Liver (tissue), 9 donors: Measurements from ENCODE around the gene KCNIP4. TPM values are rescaled to one million over a fixed set of nuclear protein-coding genes. Genes with fewer than 3 reads are reported as not detected.
A peak's percentile ranks its signal among the peaks of the same experiment; 100 is the strongest.

Source experiments
- DNase-seq: peaks from one replicate; pipeline ENCODE4 v3.0.0-alpha.2; 2017; ENCODE audit warnings: low spot score
- H3K27ac ChIP-seq, 2 donors: one replicate each; pipeline ENCODE4 v1.7.0; 2013; ENCODE audit warnings: inconsistent platforms in 2 of 2, low read length in 2 of 2, control low read depth in 1 of 2, low read depth in 1 of 2, mild to moderate bottlenecking in 1 of 2
- H3K27me3 ChIP-seq, 4 donors: one replicate each; pipeline versions ENCODE4 v1.6.1 to v1.7.0; 2013; ENCODE audit warnings: low read length in 3 of 4, inconsistent platforms in 1 of 4, mild to moderate bottlenecking in 1 of 4, moderate library complexity in 1 of 4; ENCODE audit not compliant: control insufficient read depth in 4 of 4, insufficient read depth in 4 of 4
- H3K36me3 ChIP-seq, 4 donors: one replicate each; pipeline versions ENCODE4 v1.6.1 to v1.7.0; 2013; ENCODE audit warnings: low read length in 3 of 4, mild to moderate bottlenecking in 3 of 4, low read depth in 1 of 4, moderate library complexity in 1 of 4; ENCODE audit not compliant: control insufficient read depth in 4 of 4, insufficient read depth in 3 of 4
- H3K4me1 ChIP-seq, 4 donors: one replicate each; pipeline versions ENCODE4 v1.6.1 to v1.7.0; 2013; ENCODE audit warnings: low read length in 3 of 4, mild to moderate bottlenecking in 3 of 4, moderate library complexity in 1 of 4; ENCODE audit not compliant: control insufficient read depth in 4 of 4, insufficient read depth in 4 of 4
- H3K4me3 ChIP-seq, 3 donors: one replicate each; pipeline versions ENCODE4 v1.6.1 to v1.7.0; 2013; ENCODE audit warnings: low read length in 3 of 3, control low read depth in 1 of 3, low read depth in 1 of 3, mild to moderate bottlenecking in 1 of 3
- H3K9ac ChIP-seq, 2 donors: one replicate each; pipeline ENCODE4 v1.7.0; 2013; ENCODE audit warnings: low read length in 2 of 2, mild to moderate bottlenecking in 2 of 2, moderate library complexity in 2 of 2, control low read depth in 1 of 2, low read depth in 1 of 2
- H3K9me3 ChIP-seq, 4 donors: one replicate each; pipeline versions ENCODE4 v1.6.1 to v1.7.0; 2013; ENCODE audit warnings: low read length in 3 of 4; ENCODE audit not compliant: control insufficient read depth in 4 of 4
- EGR1 ChIP-seq, 2 donors: IDR thresholded peaks; 2 replicates each; pipeline ENCODE4 v1.6.1; 2016 to 2018; ENCODE audit warnings: antibody characterized with exemption in 2 of 2, low read depth in 2 of 2
- FOXA1 ChIP-seq: IDR thresholded peaks from 2 replicates; pipeline ENCODE4 v1.6.1; 2016; ENCODE audit warnings: antibody characterized with exemption
- HNF4A ChIP-seq, 2 donors: conservative IDR thresholded peaks; 2 replicates each; pipeline ENCODE4 v1.6.1; 2016; ENCODE audit warnings: antibody characterized with exemption in 2 of 2, mild to moderate bottlenecking in 2 of 2
- JUND ChIP-seq, 2 donors: IDR thresholded peaks; 2 replicates each; pipeline ENCODE4 v1.6.1; 2016; ENCODE audit warnings: antibody characterized with exemption in 2 of 2
- NR2F2 ChIP-seq: IDR thresholded peaks from 2 replicates; pipeline ENCODE4 v1.6.1; 2016; ENCODE audit warnings: antibody characterized with exemption
- RAD21 ChIP-seq, 2 donors: IDR thresholded peaks; 2 replicates each; pipeline ENCODE4 v1.6.1; 2016; ENCODE audit warnings: antibody characterized with exemption in 2 of 2, mild to moderate bottlenecking in 2 of 2
- RXRA ChIP-seq, 2 donors: IDR thresholded peaks; 2 replicates each; pipeline ENCODE4 v1.6.1; 2017 to 2018; ENCODE audit warnings: antibody characterized with exemption in 2 of 2, mild to moderate bottlenecking in 1 of 2
- SP1 ChIP-seq: IDR thresholded peaks from 2 replicates; pipeline ENCODE4 v1.6.1; 2018; ENCODE audit warnings: antibody characterized with exemption, mild to moderate bottlenecking
- TAF1 ChIP-seq: conservative IDR thresholded peaks from 2 replicates; pipeline ENCODE4 v1.6.1; 2016; ENCODE audit warnings: antibody characterized with exemption, mild to moderate bottlenecking
- WGBS: extraction: QIAGEN DNeasy Blood & Tissue Kit; methylation state at CpG from one replicate; pipeline ENCODE4 v1.1.7; 2013; 5-methylcytosine and 5-hydroxymethylcytosine counted together
- polyA plus RNA-seq, 2 donors: library from polyadenylated mRNA; stranded (reverse) in 1 of 2; unstranded in 1 of 2; fragments of 200-250 nt in 1 of 2; fragments of >200 nt in 1 of 2; fragmentation: Nextera tagmentation in 1 of 2; extraction: Ambion mirVana in 1 of 2; gene quantifications; one replicate each; pipeline versions ENCODE4 v1.2.1 to v1.2.3, GENCODE V29; 2013 to 2015
- total RNA-seq, 2 donors: library from RNA; depleted of rRNA; stranded (reverse); fragments of >200 nt; gene quantifications; one replicate each; pipeline ENCODE4 v1.2.3, GENCODE V29; 2014
- TF ChIP-seq, protein P1 (sequence below): IDR thresholded peaks from 2 replicates; pipeline ENCODE4 v1.6.1; 2016; ENCODE audit warnings: antibody characterized with exemption
- TF ChIP-seq, protein P2 (sequence below): IDR thresholded peaks from 2 replicates; pipeline ENCODE4 v1.6.1; 2016; ENCODE audit warnings: antibody characterized with exemption, mild to moderate bottlenecking
- TF ChIP-seq, protein P3 (sequence below): IDR thresholded peaks from 2 replicates; pipeline ENCODE4 v1.6.1; 2016; ENCODE audit warnings: antibody characterized with exemption
- donor health status: healthy.
- donor health status: healthy.
- donor health status: healthy.
- donor health status: healthy.
- donor health status: healthy.

KCNIP4 gene
- total and polyA plus RNA-seq, 4 donors: 0.08 to 0.14 TPM; not detected in 2

DNA sequence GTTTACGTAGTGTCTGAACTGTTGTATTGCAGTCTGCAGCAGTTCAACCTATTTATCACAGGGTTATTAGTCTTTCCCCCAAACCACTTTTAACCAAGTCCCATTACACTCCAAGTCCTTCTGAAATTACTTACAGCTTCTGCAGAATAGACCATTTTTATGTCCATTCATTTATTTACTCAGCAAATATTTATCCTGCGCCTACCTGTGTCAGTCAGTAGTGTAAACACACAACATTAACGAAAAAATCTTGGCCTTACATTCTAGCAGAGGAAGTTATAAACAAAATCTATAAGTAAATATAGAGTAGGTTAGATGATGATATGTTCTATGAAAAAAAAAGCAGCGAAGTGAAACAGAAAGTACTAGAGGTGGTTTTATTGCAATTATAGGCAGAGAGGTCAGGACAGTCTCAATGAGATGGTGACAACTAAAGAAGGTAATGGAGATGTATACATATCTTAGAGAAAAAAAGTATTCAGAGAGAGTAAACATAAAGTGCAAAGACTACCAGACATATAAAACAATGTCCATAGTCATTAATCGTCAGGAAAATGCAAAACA lies 534.7 kb downstream of the KCNIP4 start (continued):
- TF ChIP-seq, protein P1, sequence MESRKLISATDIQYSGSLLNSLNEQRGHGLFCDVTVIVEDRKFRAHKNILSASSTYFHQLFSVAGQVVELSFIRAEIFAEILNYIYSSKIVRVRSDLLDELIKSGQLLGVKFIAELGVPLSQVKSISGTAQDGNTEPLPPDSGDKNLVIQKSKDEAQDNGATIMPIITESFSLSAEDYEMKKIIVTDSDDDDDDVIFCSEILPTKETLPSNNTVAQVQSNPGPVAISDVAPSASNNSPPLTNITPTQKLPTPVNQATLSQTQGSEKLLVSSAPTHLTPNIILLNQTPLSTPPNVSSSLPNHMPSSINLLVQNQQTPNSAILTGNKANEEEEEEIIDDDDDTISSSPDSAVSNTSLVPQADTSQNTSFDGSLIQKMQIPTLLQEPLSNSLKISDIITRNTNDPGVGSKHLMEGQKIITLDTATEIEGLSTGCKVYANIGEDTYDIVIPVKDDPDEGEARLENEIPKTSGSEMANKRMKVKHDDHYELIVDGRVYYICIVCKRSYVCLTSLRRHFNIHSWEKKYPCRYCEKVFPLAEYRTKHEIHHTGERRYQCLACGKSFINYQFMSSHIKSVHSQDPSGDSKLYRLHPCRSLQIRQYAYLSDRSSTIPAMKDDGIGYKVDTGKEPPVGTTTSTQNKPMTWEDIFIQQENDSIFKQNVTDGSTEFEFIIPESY: no peak
- TF ChIP-seq JUND (IDR thresholded peaks at IDR 0.05): no peak

DNA sequence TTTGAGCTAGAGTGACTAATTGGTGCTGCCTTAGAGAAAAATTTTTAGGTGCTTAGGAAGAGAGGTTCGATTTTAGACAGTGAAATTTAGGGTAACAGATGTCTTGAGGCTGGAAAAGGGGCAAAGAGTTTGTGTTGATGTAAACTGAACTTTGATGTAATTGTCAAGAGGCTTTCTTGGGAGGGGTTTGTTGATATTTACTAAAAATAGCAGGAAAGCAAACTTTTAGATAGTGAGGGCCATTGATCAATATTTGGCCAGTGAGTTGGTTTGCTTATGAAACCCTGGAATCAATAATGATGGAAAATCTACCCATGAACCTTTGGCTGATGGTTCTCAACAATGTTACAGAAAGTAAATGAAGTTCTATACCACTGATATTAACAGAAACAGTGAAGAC lies 537.5 kb downstream of the KCNIP4 start:
- Histone ChIP-seq H3K9ac (no peak overlapping the region), H3K27me3 (no peaks in the 10 kb centered on the region), H3K9me3 (no peaks in the 10 kb centered on the region), H3K4me3 (no peak overlapping the region), H3K4me1 (peaks cover 4 to 27% (median 16%) of the 10 kb centered on the region in 4 donors), H3K36me3 (no peaks in the 10 kb centered on the region), H3K27ac (no peak overlapping the region)
- WGBS: 10% methylated on average over 1 of the region's 1 CpG
- no peak for TF ChIP-seq RAD21 (IDR thresholded peaks at IDR 0.05)
- peak; percentile 67 to 74 for TF ChIP-seq HNF4A (conservative IDR thresholded peaks at IDR 0.05)
- TF ChIP-seq JUND (IDR thresholded peaks at IDR 0.05): peak in 1 of 2 donors; percentile 53
- TF ChIP-seq RXRA (IDR thresholded peaks at IDR 0.05): peak; percentile 12 to 61
- TF ChIP-seq, protein P2, sequence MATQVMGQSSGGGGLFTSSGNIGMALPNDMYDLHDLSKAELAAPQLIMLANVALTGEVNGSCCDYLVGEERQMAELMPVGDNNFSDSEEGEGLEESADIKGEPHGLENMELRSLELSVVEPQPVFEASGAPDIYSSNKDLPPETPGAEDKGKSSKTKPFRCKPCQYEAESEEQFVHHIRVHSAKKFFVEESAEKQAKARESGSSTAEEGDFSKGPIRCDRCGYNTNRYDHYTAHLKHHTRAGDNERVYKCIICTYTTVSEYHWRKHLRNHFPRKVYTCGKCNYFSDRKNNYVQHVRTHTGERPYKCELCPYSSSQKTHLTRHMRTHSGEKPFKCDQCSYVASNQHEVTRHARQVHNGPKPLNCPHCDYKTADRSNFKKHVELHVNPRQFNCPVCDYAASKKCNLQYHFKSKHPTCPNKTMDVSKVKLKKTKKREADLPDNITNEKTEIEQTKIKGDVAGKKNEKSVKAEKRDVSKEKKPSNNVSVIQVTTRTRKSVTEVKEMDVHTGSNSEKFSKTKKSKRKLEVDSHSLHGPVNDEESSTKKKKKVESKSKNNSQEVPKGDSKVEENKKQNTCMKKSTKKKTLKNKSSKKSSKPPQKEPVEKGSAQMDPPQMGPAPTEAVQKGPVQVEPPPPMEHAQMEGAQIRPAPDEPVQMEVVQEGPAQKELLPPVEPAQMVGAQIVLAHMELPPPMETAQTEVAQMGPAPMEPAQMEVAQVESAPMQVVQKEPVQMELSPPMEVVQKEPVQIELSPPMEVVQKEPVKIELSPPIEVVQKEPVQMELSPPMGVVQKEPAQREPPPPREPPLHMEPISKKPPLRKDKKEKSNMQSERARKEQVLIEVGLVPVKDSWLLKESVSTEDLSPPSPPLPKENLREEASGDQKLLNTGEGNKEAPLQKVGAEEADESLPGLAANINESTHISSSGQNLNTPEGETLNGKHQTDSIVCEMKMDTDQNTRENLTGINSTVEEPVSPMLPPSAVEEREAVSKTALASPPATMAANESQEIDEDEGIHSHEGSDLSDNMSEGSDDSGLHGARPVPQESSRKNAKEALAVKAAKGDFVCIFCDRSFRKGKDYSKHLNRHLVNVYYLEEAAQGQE: peak; percentile 11
- TF ChIP-seq FOXA1: no peak
- TF ChIP-seq, protein P3, sequence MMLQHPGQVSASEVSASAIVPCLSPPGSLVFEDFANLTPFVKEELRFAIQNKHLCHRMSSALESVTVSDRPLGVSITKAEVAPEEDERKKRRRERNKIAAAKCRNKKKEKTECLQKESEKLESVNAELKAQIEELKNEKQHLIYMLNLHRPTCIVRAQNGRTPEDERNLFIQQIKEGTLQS: peak; percentile 29
- DNase-seq: no peak

DNA sequence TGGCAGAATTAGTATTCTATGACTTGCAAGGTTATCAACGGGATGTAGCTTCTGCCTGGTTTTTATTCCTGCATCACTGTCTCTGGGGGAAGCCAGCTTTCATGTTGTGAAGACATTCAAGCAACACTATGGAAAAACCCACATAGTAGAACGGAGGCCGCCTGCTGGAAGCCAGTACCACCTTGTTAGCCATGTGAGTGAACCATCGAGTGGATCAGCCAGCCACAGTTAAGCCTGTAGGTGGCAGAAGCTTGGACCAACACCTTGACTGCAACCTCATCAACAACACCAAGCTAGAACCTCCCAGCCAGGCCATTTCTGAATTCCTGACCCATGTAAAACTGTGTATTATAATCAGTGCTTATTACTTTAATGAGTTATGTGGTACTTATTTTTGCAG lies 538.2 kb downstream of the KCNIP4 start:
- Histone ChIP-seq H3K9ac (no peak overlapping the region), H3K27me3 (no peaks in the 10 kb centered on the region), H3K36me3 (no peaks in the 10 kb centered on the region), H3K9me3 (no peaks in the 10 kb centered on the region), H3K27ac (no peak overlapping the region), H3K4me1 (peaks cover 4 to 27% (median 16%) of the 10 kb centered on the region in 4 donors), H3K4me3 (no peak overlapping the region)
- no peak for TF ChIP-seq RXRA (IDR thresholded peaks at IDR 0.05)
- no peak for TF ChIP-seq SP1
- TF ChIP-seq HNF4A (conservative IDR thresholded peaks at IDR 0.05): no peak
- TF ChIP-seq, protein P3: no peak
- TF ChIP-seq TAF1: no peak
- TF ChIP-seq EGR1 (IDR thresholded peaks at IDR 0.05; ENCODE audit: low read depth in 2 of 2): no peak
- TF ChIP-seq NR2F2: no peak
- no peak for DNase-seq
- WGBS: 86% methylated on average over 4 of the region's 4 CpGs
